Testis (tissue), 3 donors: ENCODE measurements around the gene PDGFB. TPM values are rescaled to one million over a fixed set of nuclear protein-coding genes. Genes with fewer than 3 reads are reported as not detected.
"Not testable (repeated sequence)": the region's sequence is repeated elsewhere in the genome, so short reads cannot be mapped to it uniquely, and the experiment has no call there.

Experiments used
- DNase-seq: peaks from one replicate; pipeline ENCODE4 v3.0.0-alpha.2; 2019
- H3K27ac ChIP-seq, 2 donors: fragments of 200-600 bp; sonication (generic); one replicate each; pipeline ENCODE4 v1.5.1; 2019
- H3K27me3 ChIP-seq: fragments of 200-600 bp; sonication (generic); one replicate; pipeline ENCODE4 v1.5.1; 2019
- H3K36me3 ChIP-seq: fragments of 200-600 bp; sonication (generic); one replicate; pipeline ENCODE4 v1.5.1; 2017; ENCODE audit warnings: low read depth; ENCODE audit errors: missing control alignments
- H3K4me1 ChIP-seq: fragments of 200-600 bp; sonication (generic); one replicate; pipeline ENCODE4 v1.5.1; 2019
- H3K4me3 ChIP-seq, 2 donors: fragments of 200-600 bp; sonication (generic); one replicate each; pipeline ENCODE4 v1.5.1; 2017 to 2019
- H3K9me3 ChIP-seq: fragments of 200-600 bp; sonication (generic); one replicate; pipeline ENCODE4 v1.5.1; 2017
- CTCF ChIP-seq, 3 experiments: fragments of 450-650 bp in 2 of 3; fragments of 200-600 bp in 1 of 3; sonication (generic) in 1 of 3; IDR thresholded peaks; one replicate each; pipeline ENCODE4 v1.5.1; 2016 to 2019; ENCODE audit warnings: antibody characterized with exemption in 3 of 3, mild to moderate bottlenecking in 2 of 3, moderate library complexity in 1 of 3
- POLR2A ChIP-seq: fragments of 450-650 bp; IDR thresholded peaks from one replicate; pipeline ENCODE4 v1.6.1; 2017; ENCODE audit warnings: antibody characterized with exemption, mild to moderate bottlenecking, moderate library complexity
- WGBS, 2 donors: methylation state at CpG; one replicate each; pipeline ENCODE4 v1.1.5; 2018; 5-methylcytosine and 5-hydroxymethylcytosine counted together
- intact Hi-C: fragments of 100-400 bp; cut with DNase I; formaldehyde crosslinking; loops from one replicate; pipeline ENCODE4 v1.15.1; 2023; ENCODE audit warnings: low total_unique reads
- polyA plus RNA-seq: library from polyadenylated mRNA; stranded (reverse); fragments of 350-450 nt; fragmentation: Illumina TruSeq; extraction: RNeasy Lipid Tissue Mini Kit (QIAGEN cat#74804); gene quantifications from one replicate; pipeline ENCODE4 v1.2.3, GENCODE V29; 2014; ENCODE audit warnings: low read depth, low replicate concordance; ENCODE audit not compliant: insufficient read depth
- total RNA-seq, 2 donors: library from RNA; depleted of rRNA; stranded (reverse); fragments of >200 nt; gene quantifications; one replicate each; pipeline ENCODE4 v1.2.3, GENCODE V29; 2016

Gene PDGFB
- total and polyA plus RNA-seq, 3 donors from 2014 or later = 7.7 to 13.3 (median 9.8) TPM

- 82 to 95% methylated on average over 8 of the region's 8 CpGs for WGBS, 2 donors
Measured at GRCh38 chr22:39220450-39220849, 24.3 kb downstream of the PDGFB start.

GRCh38 chr22:39219071-39220039 is 25.4 kb downstream of the PDGFB start:
- intact Hi-C loops = no loop called here
- no peaks in the 10 kb centered on the region for H3K27me3 ChIP-seq
- DNase-seq = no peak
- no peak overlapping the region for H3K4me3 ChIP-seq
- H3K4me1 ChIP-seq = no peaks in the 10 kb centered on the region
- no peaks in the 10 kb centered on the region for H3K9me3 ChIP-seq
- WGBS, 2 donors = 56 to 69% methylated on average over 16 of the region's 16 CpGs
- no peaks in the 10 kb centered on the region for H3K36me3 ChIP-seq
- H3K27ac ChIP-seq = no peak overlapping the region
- TF ChIP-seq POLR2A (no peak), CTCF (IDR thresholded peaks at IDR 0.05) (no peak)

More at GRCh38 chr22:39220450-39220849, 24.3 kb downstream of the PDGFB start:
- DNase-seq = no peak
- Histone ChIP-seq H3K36me3 (no peaks in the 10 kb centered on the region), H3K4me1 (no peaks in the 10 kb centered on the region), H3K27ac (no peak overlapping the region), H3K4me3 (no peak overlapping the region), H3K9me3 (no peaks in the 10 kb centered on the region), H3K27me3 (no peaks in the 10 kb centered on the region)
- TF ChIP-seq CTCF (IDR thresholded peaks at IDR 0.05) (no peak), POLR2A (no peak)
- intact Hi-C loops = no loop called here

GRCh38 chr22:39218432-39218831 is 26.4 kb downstream of the PDGFB start:
- H3K27me3 ChIP-seq, DNase-seq, H3K9me3 ChIP-seq, H3K27ac ChIP-seq, H3K4me3 ChIP-seq, H3K4me1 ChIP-seq, H3K36me3 ChIP-seq, intact Hi-C loops: not testable (repeated sequence)
- WGBS, 2 donors = 90 to 91% methylated on average over 6 of the region's 6 CpGs

GRCh38 chr22:39216143-39216490 is 28.7 kb downstream of the PDGFB start:
- WGBS, 2 donors = 92 to 93% methylated on average over 4 to 8 of the region's 8 CpGs
- Histone ChIP-seq H3K36me3 (no peaks in the 10 kb centered on the region), H3K9me3 (no peaks in the 10 kb centered on the region), H3K4me3 (no peak overlapping the region), H3K27ac (no peak overlapping the region), H3K27me3 (no peaks in the 10 kb centered on the region), H3K4me1 (no peaks in the 10 kb centered on the region)
- TF ChIP-seq POLR2A (no peak), CTCF (IDR thresholded peaks at IDR 0.05) (no peak)
- DNase-seq = no peak
- intact Hi-C loops = no loop called here

- WGBS, 2 donors = 71 to 72% methylated on average over 11 to 14 of the region's 14 CpGs
- DNase-seq = no peak
- Histone ChIP-seq H3K36me3 (no peaks in the 10 kb centered on the region), H3K4me1 (no peaks in the 10 kb centered on the region), H3K4me3 (no peak overlapping the region), H3K27me3 (no peaks in the 10 kb centered on the region), H3K27ac (no peak overlapping the region), H3K9me3 (no peaks in the 10 kb centered on the region)
- intact Hi-C loops = no loop called here
- TF ChIP-seq CTCF (IDR thresholded peaks at IDR 0.05) = peak in 1 of 3 experiments; percentile 23
- no peak for TF ChIP-seq POLR2A
Measured at GRCh38 chr22:39215426-39216142, 29.2 kb downstream of the PDGFB start.
